CD4-positive, alpha-beta T cell treated with Interleukin-10 for 1 hour (primary cell): ENCODE results near the gene GLIPR2.
A peak's percentile ranks its signal among the peaks of the same experiment; 100 is the strongest.
"Not testable (repeated sequence)": the region's sequence is repeated elsewhere in the genome, so short reads cannot be mapped to it uniquely, and the experiment has no call there.

Experiments
- DNase-seq: peaks from one replicate; pipeline ENCODE4 v3.0.0-alpha.2; 2020

GLIPR2 gene

DNA sequence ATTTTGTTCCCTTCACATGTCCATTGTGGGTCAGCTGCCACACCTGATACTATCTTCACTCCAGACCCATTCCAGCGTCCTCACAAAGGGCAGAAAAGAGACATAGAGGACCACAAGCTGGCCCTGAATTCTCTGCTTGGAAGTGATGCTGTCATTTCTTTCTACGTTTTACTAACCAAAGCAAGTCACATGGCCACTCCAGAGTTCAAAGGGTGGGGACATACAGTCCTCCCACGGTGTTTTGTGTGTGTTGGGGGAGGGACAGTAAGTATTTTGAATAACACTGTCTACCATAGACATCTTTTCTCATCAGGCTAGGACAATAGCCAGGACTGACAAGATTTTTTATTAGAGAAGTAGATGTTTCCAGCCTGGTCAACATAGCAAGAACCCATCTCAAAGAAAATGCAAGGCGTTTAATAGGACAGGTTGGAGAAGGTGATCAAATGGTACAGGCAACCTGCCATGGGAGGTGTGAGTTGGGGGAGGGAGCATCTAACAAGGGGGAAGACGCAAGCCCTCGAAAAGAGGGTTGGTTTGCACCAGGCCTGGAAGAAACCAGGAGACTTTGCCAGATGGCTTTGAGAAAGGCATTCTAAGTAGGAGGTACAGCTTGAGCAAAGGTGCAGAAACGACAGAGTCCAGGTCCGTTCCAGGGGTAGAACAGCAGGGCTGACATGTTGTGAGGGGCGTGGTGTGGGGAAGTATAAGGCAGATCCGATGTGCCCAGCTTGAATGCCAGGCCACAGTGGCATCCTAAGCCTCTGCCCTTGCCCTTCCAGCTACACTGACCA lies 11.3 kb upstream of the GLIPR2 start:
- DNase-seq = no peak

DNA sequence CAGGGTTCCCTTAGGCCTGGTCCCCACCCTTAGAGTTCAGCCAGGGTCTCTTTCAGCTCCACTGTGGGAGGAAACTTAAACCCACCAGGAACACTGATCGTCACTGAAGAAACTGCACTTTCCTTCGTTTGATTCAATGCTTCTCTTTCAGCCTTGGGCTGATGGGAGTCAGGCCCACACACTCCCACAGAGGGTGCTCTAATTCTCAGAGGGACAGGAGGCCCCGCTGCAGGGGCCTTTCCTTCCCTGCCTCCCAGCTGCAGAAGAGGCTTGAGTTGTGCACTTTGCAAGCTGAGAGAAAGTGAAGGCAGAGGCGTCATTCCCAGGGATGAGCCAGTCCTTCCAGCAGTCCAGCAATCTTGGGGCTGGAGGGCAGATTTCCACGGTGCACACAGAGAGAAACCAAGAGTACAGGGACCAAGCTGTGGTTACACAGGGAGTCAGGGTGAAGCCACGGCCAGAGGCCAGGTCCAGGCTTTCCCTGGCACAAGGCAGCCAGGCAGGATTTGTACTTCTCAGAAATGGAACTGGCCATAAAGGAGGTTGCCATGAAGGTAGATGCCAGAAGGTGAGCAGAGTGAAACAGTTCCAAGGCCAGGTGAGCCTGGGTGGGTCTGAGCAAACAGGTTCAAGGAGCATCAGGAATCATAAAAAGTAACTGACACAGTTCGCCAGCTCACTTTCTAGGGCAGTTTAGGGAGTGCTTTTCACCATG lies 10.4 kb upstream of the GLIPR2 start:
- DNase-seq = no peak

DNA sequence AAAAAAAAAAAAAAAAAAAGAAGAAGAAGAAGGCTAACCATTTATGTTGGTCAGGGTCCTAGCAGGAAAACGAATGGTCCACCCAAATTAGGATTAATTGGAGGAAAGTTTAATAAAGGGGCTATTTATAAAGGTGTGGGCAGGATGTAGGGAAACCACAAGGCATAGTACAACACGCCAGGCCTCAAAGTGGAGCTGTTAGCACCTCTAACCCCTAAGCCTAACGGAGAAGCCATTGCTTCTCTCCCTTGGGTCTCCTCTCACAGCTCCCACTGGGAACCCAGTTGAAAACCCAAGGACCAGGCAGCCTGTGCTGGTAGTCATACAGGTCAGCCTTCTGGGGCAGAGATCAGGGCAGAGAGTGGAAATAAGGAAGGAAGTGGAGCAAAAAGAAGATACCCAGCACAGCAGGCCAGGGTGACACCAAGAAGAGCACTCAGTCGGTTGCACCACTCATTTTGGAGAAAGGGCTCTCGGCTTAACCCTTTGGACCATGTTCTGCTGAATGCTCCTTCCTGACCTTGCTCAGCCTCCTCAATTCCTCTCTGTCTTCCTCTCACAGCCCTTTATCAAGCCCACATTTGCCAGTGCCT lies 8.8 kb upstream of the GLIPR2 start:
- DNase-seq = no peak

DNA sequence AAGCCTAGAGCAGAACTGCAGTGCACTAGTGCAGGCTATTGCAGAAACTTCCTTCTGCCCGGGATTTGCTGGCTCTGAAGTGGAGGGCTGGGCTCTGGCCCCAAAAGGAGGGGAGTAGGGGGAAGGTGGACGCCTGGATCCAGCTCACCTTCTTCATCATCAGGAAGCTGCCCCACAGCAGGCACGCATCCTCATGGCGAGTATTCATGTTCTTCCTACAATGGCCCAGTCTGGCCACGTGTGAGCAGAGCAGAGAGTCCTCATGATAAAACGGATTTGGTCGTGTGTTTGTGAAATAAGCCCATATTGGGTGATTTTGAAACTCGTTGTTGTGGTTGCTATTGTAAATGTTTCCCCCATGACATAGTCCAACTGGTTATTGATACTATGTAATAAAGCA lies 8.2 kb upstream of the GLIPR2 start:
- no peak for DNase-seq

DNA sequence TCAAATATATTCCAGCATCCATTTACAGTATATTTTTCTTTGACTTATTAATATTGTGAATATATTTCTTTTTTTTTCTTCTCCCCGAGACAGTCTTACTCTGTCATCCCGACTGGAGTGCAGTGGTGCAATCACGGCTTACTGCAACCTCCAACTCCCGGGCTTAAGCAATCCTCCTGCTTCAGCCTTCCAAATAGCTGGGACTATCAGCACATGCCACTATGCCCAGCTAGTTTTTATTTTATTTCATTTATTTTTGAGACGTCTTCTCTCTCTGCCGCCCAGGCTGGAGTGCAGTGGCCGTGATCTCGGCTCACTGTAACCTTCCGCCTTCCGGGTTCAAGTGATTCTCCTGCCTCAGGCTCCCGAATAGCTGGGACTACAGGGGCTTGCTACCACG lies 7.4 kb upstream of the GLIPR2 start:
- DNase-seq = no peak

DNA sequence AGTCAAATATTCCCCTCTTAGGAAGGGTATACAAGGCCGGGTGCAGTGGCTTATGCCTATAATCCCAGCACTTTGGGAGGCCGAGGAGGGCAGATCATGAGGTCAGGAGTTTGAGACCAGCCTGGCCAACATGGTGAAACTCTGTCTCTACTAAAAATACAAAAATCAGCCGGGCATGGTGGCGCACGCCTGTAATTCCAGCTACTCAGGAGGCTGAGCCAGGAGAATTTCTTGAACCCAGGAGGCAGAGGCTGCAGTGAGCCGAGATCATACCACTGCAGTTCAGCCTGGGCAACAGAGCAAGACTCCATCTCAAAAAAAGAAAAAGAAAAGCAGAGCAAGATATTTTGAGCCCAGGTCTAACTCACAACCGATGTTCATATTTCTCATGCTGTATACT lies 4.9 kb upstream of the GLIPR2 start:
- not testable (repeated sequence) for DNase-seq

DNA sequence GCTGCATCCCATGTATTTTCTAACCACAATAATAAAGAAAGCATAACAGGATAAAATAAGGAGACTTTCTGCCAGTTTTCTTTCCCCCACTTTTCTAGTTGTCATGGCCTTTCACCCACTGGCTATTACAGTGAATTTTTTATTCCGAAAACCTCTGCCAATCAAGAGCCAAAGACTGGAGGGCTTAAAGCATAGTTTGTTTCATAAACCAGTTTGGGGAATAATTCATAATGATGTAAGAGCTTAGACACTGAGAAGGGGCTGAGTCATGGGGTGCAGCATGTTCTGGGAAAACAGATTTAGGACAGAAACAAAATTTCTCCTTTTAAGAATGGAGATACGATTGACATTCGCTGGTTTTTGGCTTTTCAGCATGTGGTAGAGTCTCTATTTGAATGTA lies 4.4 kb upstream of the GLIPR2 start:
- no peak for DNase-seq

DNA sequence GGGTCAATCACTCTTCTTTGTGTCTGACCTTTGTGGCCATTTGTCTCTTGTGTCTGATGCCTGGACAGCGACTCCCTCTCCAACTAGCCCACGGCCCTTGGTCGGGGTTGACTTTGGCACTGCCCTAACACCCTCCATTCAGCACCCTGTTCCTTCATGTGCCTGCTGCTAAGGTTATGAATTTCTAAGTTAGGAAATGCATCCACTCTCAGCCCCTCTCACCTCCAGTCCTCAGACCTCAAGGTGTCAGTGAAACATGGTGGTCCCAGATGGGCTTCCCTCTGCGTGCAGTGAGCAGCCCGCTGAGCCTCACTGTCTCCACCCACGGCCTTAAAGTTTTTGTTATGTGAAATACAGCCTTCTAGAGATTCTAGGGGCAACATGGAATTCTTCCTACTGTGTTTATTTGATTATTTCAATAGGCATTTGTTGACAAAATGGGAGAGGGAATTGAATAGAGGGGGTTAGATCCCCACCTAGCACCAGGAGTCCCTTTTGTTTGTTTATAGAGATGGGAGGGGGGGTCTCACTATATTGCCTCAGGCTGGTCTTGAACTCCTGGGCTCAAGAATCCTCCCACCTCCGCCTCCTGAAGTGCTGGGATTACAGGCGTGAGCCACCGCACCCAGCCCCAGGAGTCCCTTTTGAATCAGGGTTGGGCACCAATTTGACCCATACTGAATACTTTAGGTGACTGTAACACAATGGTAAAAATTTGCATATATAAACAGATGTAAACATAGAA lies 1.6 kb upstream of the GLIPR2 start:
- no peak for DNase-seq

DNA sequence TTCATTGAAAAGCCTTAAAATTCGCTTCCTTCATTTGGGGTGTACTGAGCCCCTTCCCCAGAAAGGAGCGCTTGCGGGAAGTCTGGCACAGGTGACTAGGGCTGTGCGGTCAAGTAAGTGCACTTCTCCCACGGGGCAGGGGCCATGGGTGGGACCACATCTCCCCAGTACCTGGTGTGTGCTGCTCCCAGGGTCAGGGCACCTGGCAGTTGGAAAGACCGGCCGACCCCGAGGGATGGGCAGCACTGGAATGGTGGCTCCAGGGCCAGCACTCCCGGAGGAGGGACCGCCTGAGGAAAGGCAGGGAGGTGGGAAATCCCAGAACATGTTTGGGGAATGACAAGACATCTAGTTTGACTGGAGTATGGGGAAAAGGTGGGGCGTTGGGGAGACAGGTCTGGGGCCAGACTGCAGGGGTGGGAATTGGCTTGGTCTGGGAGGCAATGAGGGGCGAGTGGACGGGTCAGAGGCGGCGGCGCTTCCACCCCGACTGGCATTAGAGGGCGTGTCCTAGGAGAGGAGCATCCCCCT lies 727 bp upstream of the GLIPR2 start:
- no peak for DNase-seq

DNA sequence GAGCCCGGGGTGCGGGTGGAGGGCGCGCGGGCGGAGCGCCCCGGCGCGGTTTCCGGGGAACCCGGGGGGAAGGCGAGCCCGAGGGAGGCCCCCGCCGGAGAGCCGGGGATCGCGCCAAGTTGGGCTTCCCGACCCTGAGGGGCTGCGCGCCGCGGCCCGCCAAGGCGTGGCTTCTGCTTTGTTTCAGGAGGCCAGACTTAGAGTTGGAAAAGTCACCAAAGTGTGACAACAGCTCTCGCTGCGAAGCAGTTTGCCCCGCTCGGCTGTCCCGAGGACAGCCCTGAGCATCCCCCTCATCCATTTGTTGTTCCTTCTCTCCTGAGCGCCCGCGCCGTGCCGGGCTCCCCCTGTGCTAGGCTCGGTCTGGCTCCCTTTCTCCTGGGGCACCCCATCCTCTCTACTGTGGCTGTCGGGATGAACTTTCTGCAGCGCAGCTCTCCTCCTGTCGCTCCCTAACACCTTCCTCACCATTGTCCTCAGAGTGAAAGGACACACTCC lies 410 bp downstream of the GLIPR2 start:
- no peak for DNase-seq

DNA sequence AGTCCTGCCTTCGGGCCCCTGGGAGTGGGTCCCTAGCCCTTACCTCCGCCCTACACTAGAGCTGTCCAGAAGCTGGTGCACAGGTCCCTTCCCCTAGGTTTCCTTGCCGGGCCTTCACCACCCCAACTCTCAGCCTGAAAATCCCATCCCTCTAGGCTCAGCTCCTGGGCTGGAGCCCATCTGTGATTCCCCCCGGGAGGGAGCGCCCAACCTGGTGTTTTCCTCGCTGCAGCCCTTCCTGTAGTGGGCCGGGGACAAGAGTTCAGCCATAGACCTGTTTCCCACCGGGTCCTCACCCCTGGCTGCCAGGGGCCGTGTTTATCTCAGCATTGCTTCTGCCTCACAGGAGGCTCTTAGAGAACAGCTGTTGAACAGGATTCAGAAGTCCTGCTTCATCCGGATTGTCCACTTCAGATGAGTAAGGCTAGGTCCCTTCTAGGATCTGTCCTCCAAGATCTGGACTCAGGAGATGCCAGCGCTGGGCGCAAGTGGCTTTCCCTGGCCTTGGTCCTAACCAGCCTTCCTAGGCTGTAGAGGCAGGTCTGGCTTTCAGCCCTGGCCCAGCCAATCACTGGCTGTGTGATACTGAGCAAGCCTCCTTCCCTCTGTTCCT lies 965 bp downstream of the GLIPR2 start:
- no peak for DNase-seq

DNA sequence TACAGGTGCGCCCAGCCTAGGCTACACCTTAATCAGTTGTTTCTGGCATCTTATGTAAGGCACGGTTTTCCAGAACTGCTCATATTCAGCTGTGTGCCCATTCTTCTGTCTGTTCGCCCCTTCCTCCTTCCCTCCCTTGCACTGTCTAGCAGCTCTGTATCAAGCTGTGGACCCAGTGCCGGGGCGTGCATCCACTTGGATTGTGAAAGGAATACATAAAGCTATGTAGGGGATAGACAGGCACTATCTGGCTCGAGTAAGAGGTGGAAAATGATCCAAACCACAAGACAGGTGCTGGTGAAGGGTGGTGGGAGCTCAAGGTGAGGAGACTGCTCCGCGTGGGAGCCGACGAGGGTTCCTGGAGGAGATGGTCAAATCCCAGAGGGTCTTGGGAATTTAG lies 2.0 kb downstream of the GLIPR2 start:
- no peak for DNase-seq

DNA sequence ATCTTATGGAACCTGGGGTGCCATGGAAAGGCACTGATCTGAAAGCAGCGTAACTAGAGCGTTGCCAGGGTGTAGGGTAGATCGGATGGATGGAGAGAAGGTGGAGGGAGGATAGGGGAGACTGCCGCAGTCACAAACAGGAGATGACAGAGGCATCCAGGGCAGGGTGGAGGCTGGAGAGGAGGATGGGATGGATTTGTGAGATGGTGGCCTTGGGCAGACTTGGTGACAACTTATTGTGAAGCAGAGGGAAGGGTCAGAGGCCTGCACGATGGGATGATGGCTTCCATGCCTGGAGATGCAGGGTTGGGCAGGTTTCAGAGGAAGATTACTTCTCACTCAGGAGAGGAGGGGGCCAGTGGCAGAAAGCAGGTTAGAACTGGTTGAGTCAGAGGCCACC lies 2.4 kb downstream of the GLIPR2 start:
- no peak for DNase-seq

DNA sequence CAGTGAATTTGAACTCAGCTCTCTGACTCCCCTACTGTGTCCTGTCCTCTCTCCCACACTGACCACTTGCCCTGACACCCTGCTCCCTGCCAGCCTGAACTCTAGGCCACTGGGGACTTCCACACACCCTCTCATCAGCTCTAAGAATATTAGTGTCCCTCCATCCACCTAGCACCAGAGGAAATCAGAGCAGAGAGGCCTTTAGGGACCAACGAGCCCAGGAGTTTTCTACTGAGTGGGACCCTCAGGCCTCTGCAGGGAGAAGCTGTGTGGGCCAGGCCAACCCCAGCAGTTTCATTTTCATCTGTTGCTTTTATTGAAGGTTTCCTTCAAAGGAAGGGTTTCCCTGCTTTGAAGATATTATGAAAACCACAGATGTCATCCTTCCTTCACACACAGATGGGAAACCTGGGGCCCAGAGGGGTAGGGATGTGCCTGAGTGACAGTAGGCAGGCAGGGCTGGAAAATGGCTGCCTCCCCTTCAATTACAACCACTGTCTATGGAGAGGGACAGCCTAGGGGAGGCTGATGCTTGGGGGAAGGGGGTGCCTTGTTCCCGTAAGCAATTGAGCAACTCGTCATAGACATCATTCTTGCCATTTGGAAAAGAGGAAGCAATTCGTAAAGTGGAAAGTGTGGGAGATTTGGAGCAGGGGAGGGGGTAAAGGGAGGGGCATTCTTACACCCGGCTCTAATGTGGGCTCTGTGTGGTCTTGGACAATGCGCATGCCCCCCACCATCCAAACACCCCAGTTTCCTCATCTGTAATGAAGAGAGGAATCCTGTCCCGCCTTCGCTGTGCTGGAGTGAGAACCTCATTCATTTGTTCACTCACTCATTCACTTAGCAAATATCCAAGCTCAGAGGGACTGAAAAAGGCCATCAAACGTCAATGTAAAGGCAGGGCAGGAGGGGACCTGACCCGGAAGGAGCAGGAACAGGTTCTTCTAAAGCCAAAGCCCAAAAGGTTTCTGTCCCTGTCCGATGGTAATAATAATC lies 3.9 kb downstream of the GLIPR2 start:
- DNase-seq = peak; percentile 48

DNA sequence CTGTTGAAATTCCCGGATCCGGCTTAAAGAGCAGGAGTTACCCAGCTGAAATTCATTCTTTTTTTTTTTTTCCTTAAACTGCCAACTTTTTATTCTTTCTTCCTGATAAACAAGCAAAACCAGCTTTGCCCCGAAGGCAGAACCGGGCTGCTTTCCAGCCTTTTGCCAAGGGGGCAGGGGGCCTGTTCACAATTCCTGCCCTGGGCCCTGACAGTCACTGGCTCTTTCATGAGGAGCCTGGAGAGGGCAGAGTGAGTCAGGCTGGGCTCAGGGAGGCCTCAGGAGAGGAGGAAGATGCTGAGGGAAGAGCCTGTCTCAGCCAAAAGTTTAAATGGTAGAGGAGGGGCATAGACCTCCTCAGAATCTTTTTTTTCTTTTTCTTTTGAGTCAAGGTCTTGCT lies 4.8 kb downstream of the GLIPR2 start:
- DNase-seq = no peak

DNA sequence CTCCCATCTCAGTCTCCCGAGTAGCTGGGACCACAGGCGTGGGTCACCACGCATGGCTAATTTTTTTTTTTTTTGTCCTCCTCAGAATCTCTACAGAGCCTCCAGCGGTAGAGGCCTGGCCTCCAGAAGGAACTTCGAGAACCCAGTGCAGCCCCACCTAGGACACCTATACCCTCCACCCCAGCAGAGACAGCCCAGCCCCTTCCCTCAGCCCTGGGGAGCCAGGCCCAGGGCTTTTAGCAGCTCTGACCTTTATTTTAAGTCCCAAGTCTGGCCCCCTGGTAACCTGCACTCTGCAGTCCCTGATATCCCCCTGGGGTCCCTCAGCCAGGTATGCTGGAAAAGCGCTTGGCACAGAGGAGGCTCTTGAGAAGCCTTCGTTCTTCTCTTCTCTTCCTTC lies 5.2 kb downstream of the GLIPR2 start:
- no peak for DNase-seq

DNA sequence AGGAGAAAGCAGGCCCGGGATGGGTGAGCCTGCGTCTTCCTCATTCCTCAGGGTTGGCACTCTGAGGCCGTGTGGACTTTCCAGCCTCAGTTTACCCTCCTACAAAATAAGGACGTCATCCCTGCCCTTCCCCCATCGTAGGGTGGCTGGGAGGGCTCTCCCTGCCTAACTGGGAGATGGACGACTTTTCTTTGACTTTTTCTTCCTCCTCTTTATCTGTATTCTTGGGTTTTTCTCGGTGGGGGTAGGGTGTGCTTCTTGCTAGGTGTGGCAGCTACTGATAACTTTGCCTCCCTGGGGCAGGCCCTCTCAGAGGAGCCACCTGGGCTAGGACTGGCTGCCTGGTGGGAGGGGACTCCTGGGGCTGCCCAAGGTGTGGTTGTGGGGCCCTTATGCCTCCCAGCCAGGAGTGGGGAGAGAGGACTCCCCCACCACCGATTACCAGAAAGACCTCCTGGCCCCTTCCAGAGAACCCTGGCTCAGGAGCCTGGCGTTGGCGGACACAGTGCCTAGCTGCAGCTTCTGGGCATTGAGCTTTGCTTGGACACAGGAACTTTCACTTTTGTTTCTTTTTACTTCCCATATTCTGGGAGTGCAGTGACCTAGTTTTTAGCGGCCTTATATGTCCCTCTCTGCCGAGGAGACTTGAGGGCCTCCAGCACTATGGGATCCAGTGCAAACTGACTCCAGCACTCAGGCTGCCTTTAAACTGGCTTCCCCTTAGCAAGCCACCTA lies 6.1 kb downstream of the GLIPR2 start:
- peak; percentile 28 for DNase-seq

DNA sequence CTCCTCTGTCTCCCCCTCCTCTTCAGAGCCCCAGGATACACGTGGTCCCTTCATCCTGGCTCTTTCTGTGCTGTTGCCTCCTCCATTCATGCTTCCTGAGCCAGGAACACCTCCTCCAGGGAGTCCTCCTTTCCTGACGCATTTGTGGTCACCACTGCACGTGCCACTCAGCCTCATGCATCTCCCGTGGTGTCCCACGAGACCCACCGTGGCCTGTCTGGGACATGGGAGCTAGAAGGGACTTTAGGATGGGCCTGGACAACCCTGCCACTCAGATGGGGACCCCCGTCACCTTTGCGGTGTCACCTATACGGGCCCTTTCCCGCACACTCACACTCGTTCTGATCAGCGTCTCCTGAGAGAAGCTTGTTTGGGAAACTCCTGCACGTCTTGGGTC lies 6.7 kb downstream of the GLIPR2 start:
- DNase-seq = no peak

DNA sequence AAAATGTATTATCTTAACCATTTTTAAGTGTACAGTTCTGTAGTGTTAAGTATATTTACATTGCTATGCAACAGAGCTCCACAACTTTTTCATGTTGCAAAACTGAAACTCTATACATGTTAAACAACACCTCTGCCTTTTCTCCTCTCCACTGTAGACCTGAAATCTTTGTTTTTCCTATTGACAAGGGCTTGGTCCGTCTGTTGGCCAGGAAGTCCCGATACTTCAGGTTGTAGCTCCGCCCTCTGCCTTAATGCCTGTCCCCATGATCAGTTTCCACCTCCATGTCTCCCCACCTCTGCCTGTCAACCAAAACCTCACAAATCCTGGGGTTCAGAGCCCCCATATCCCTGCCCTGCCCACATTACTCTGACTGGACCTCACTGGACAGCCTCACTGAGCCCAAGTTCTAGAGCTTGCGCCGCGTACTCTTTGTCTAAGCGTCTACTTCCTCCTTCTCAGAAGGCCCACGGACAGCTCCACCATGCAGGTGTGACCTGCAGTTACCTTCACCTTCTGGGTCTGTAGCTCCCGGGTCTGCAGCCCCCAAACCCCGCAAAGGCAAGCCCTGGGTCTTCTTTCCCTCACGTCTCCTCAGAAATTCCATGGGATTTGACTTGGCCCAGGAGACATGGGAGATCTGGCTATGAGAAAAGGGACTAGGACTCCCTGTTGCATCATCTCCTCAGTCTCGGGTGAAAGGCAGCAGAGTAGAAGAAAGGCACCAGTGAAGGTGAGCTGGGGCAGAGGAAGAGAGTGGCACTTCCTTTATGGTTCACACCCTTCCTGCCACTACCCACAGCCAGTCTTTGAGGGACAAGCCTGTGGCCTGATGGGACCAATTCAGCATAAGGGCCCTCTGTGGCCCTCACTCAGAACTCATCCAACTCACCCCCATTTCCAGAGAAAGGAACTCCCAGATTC lies 8.0 kb downstream of the GLIPR2 start:
- peak; percentile 49 for DNase-seq
